HepG2 (cell line): ENCODE measurements around the gene CFAP43. TPM values are rescaled to one million over a fixed set of nuclear protein-coding genes. Genes with fewer than 3 reads are reported as not detected.

Experiments
- CAMTA2 ChIP-seq: sonication (generic); formaldehyde crosslinking; IDR thresholded peaks from 2 replicates; pipeline ENCODE4 v1.4.0; 2020; ENCODE audit warnings: mild to moderate bottlenecking, missing genetic modification reagents, borderline replicate concordance
- CREM ChIP-seq, 2 experiments: sonication (generic) in 1 of 2; formaldehyde crosslinking in 1 of 2; IDR thresholded peaks; 2 replicates each; pipeline versions ENCODE4 v1.4.0 to v1.6.1; 2016 to 2020; ENCODE audit warnings: antibody characterized with exemption in 1 of 2, mild to moderate bottlenecking in 1 of 2, missing genetic modification reagents in 1 of 2
- DNMT3B ChIP-seq: conservative IDR thresholded peaks from 2 replicates; pipeline ENCODE4 v1.6.1; 2016; ENCODE audit warnings: missing biosample characterization, control low read depth
- EP300 ChIP-seq, 3 experiments: sonication (generic) in 1 of 3; formaldehyde crosslinking in 1 of 3; IDR thresholded peaks; 2 replicates each; pipeline versions ENCODE4 v1.5.1 to v1.6.1; 2011 to 2020; ENCODE audit warnings: low read depth in 2 of 3, low read length in 2 of 3, borderline replicate concordance in 1 of 3, improper control_type of control experiment in 1 of 3, mild to moderate bottlenecking in 1 of 3, missing genetic modification reagents in 1 of 3, moderate library complexity in 1 of 3
- ERF ChIP-seq: IDR thresholded peaks from 2 replicates; pipeline ENCODE4 v1.6.1; 2018; ENCODE audit warnings: missing biosample characterization, missing genetic modification reagents
- FLYWCH1 ChIP-seq: sonication (generic); formaldehyde crosslinking; IDR thresholded peaks from 2 replicates; pipeline ENCODE4 v1.8.1; 2023; ENCODE audit warnings: mild to moderate bottlenecking, missing genetic modification reagents
- GATAD1 ChIP-seq: IDR thresholded peaks from 2 replicates; pipeline ENCODE4 v1.6.1; 2016; ENCODE audit warnings: missing genetic modification reagents, missing compliant biosample characterization
- KDM2A ChIP-seq: sonication (generic); formaldehyde crosslinking; IDR thresholded peaks from 2 replicates; pipeline ENCODE4 v1.4.0; 2020; ENCODE audit warnings: low read depth, missing genetic modification reagents, borderline replicate concordance
- NAIF1 ChIP-seq: sonication (generic); formaldehyde crosslinking; IDR thresholded peaks from 2 replicates; pipeline ENCODE4 v1.5.0; 2020; ENCODE audit warnings: mild to moderate bottlenecking, missing genetic modification reagents, borderline replicate concordance
- NKX3-1 ChIP-seq: sonication (generic); formaldehyde crosslinking; IDR thresholded peaks from 2 replicates; pipeline ENCODE4 v1.5.0; 2020; ENCODE audit warnings: missing genetic modification reagents
- PATZ1 ChIP-seq: sonication (generic); formaldehyde crosslinking; IDR thresholded peaks from 2 replicates; pipeline ENCODE4 v1.4.0; 2020; ENCODE audit warnings: missing genetic modification reagents
- PHF8 ChIP-seq: sonication (generic); formaldehyde crosslinking; IDR thresholded peaks from 2 replicates; pipeline ENCODE4 v1.5.0; 2020; ENCODE audit warnings: missing genetic modification reagents
- PLSCR1 ChIP-seq: sonication (generic); formaldehyde crosslinking; IDR thresholded peaks from 2 replicates; pipeline ENCODE4 v1.5.0; 2020; ENCODE audit warnings: missing genetic modification reagents, mild to moderate bottlenecking, borderline replicate concordance
- SMC3 ChIP-seq: IDR thresholded peaks from 2 replicates; pipeline ENCODE4 v1.6.1; 2011; ENCODE audit warnings: low read length, improper control_type of control experiment
- SRSF1 ChIP-seq: fragments of 200-400 bp; formaldehyde crosslinking; optimal IDR thresholded peaks from 2 replicates; pipeline ENCODE3; 2017; ENCODE audit warnings: mild to moderate bottlenecking, low read depth, low read length, moderate library complexity
- ZBTB25 ChIP-seq: IDR thresholded peaks from 2 replicates; pipeline ENCODE4 v1.6.1; 2018; ENCODE audit warnings: missing genetic modification reagents
- ZKSCAN1 ChIP-seq: fragments of 150-350 bp; IDR thresholded peaks from 2 replicates; pipeline ENCODE4 v1.6.1; 2014; ENCODE audit warnings: low read length
- ZNF317 ChIP-seq: sonication (generic); formaldehyde crosslinking; IDR thresholded peaks from 2 replicates; pipeline ENCODE4 v1.5.0; 2020; ENCODE audit warnings: mild to moderate bottlenecking, missing genetic modification reagents
- ZNF337 ChIP-seq: sonication (generic); formaldehyde crosslinking; IDR thresholded peaks from 2 replicates; pipeline ENCODE4 v1.5.1; 2020; ENCODE audit warnings: missing genetic modification reagents, low read depth, mild to moderate bottlenecking, borderline replicate concordance
- ZNF382 ChIP-seq: sonication (generic); formaldehyde crosslinking; IDR thresholded peaks from 2 replicates; pipeline ENCODE4 v1.5.0; 2020; ENCODE audit warnings: missing genetic modification reagents, mild to moderate bottlenecking, borderline replicate concordance
- ZNF547 ChIP-seq: sonication (generic); formaldehyde crosslinking; IDR thresholded peaks from 2 replicates; pipeline ENCODE4 v1.5.1; 2020; ENCODE audit warnings: mild to moderate bottlenecking, missing genetic modification reagents
- ZNF740 ChIP-seq: sonication (generic); formaldehyde crosslinking; IDR thresholded peaks from 2 replicates; pipeline ENCODE4 v1.4.0; 2020; ENCODE audit warnings: missing genetic modification reagents
- ZNF788 ChIP-seq: sonication (generic); formaldehyde crosslinking; IDR thresholded peaks from 2 replicates; pipeline ENCODE4 v1.5.0; 2020; ENCODE audit warnings: mild to moderate bottlenecking, missing genetic modification reagents, borderline replicate concordance
- polyA plus RNA-seq, 8 experiments: library from polyadenylated mRNA; depleted of rRNA in 3 of 8; stranded (reverse) in 7 of 8; unstranded in 1 of 8; fragments of >200 nt; fragmentation: Illumina TruSeq in 4 of 8; extraction: Trizol in 4 of 8; gene quantifications; 2 replicates each; pipeline versions ENCODE4 v1.2.1 to v1.2.3, GENCODE V29; 2011 to 2016; ENCODE audit warnings: low read depth in 4 of 8, missing spikeins in 1 of 8, mixed read lengths in 1 of 8; ENCODE audit not compliant: insufficient read depth in 1 of 8
- total RNA-seq, 5 experiments: library from RNA; depleted of rRNA; stranded (reverse); fragments of >200 nt; fragmentation: Illumina TruSeq; extraction: Trizol; gene quantifications; 2 replicates each; pipeline ENCODE4 v1.2.3, GENCODE V29; 2016; ENCODE audit warnings: low read depth in 1 of 5

CFAP43 gene
- total and polyA plus RNA-seq, 2 of the 13 experiments (the other 11 are each of a cell fraction or from before 2014, with no cell fraction given): 0.24 to 0.38 TPM

GRCh38 chr10:104120903-104121484 is 111.2 kb downstream of the CFAP43 start (continued):
- 0 out of 2 replicates have a peak, but pooled peaks have one; percentile 28 for TF ChIP-seq CAMTA2 (CRISPR knock-in tag)
- peak in 1 of 2 experiments; percentile 54; a peak in 2 of 4 replicates for TF ChIP-seq EP300 (IDR thresholded peaks at IDR 0.05; ENCODE audit: low read depth in 2 of 2, low read length in 2 of 2)
- no peak for TF ChIP-seq EP300 (CRISPR knock-in tag; IDR thresholded peaks at IDR 0.05; ENCODE audit: borderline replicate concordance)
- 0 out of 2 replicates have a peak, but pooled peaks have one; percentile 29 for TF ChIP-seq ZNF317 (CRISPR knock-in tag)
- no peak for TF ChIP-seq NKX3-1 (CRISPR knock-in tag)
- TF ChIP-seq KDM2A (CRISPR knock-in tag): no peak
- no peak for TF ChIP-seq FLYWCH1 (CRISPR knock-in tag)
- peak; percentile 34; the same call in 1 of the 2 replicates for TF ChIP-seq DNMT3B (CRISPR knock-in tag)
- TF ChIP-seq CREM (IDR thresholded peaks at IDR 0.05): peak; percentile 21; the same call in 1 of the 2 replicates
- TF ChIP-seq CREM (CRISPR knock-in tag; IDR thresholded peaks at IDR 0.05): no peak
- TF ChIP-seq PHF8 (CRISPR knock-in tag): 0 out of 2 replicates have a peak, but pooled peaks have one; percentile 26
- TF ChIP-seq GATAD1: no peak; the same call in 1 of the 2 replicates
- no peak for TF ChIP-seq ZNF382 (CRISPR knock-in tag)
- no peak for TF ChIP-seq SMC3
- TF ChIP-seq ZNF337 (CRISPR knock-in tag): no peak
- peak; percentile 76; the same call in 1 of the 2 replicates for TF ChIP-seq ZNF740 (CRISPR knock-in tag)
- TF ChIP-seq PLSCR1 (CRISPR knock-in tag): no peak
- TF ChIP-seq PATZ1: peak; percentile 89
- 0 out of 2 replicates have a peak, but pooled peaks have one; percentile 26 for TF ChIP-seq ERF (CRISPR knock-in tag)
- TF ChIP-seq ZNF788: 0 out of 2 replicates have a peak, but pooled peaks have one; percentile 11
- TF ChIP-seq ZNF547 (CRISPR knock-in tag): no peak
- TF ChIP-seq ZKSCAN1: no peak
- no peak for TF ChIP-seq NAIF1 (CRISPR knock-in tag)
- peak; percentile 45; the same call in 1 of the 2 replicates for TF ChIP-seq ZBTB25 (CRISPR knock-in tag)
- peak; percentile 27 for TF ChIP-seq SRSF1
